ENCODE results near the gene SEPTIN12. TPM values are rescaled to one million over a fixed set of nuclear protein-coding genes. Genes with fewer than 3 reads are reported as not detected.
A peak's percentile ranks its signal among the peaks of the same experiment; 100 is the strongest.

SEPTIN12 gene
- polyA plus RNA-seq, 4 donors = 0.18 TPM; not detected in 3

DNA sequence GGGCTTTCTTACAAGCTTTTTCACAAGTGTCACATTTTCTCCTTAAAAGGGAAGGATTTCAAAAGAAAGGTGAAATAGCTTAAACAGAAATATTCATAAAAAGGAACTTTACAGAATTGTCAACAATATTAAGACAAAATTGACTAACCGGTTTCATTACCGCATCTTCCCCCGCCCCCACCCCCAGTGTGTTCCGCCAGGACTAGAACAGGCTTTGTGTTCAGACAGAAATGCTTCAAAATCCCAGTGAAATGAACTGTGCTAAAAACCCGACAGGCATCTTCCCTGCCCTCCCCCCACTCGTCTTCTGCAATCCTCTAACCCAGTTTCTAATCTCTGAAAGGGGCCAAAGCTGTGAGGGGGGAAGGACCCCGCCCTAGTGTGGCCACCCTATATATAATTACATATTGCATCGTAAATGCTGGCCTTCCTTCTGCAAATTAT lies 15.3 kb upstream of the SEPTIN12 start:
- no peak for DNase-seq (ENCODE audit: low read depth in 4 of 4, low spot score in 3 of 4)

DNA sequence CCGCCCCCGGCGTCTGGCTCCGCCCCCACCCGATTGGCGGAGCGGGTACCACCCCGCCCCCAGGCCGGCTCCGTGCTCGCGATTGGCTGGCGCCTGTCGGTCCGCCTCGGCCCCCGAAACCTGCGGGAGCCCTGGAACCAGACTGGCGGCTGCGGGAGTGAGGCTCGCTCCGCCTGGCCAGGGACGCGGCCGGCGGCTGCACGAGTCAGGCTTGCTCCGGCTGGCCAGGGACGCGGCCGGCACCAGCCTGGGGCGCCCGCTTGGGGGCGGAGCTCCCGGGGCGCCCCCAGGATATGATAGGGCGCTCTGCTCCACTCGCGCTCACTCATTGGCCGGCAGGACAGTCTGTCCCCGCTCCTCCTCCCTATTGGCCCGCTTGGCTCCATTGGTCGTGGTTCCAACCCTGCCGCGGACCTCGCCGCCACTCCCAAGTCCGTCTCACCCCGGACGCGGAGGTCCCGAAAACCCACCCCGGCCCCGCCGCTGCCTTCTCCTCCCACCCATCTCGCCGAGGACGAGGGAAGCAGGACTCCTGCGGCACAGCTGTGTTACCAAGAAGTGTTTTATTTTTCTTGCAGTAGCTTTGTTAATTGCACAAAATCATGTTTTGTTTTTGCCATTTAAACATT lies 14.6 kb upstream of the SEPTIN12 start:
- peak; percentile 76 to 81 (median 78) for DNase-seq (ENCODE audit: low read depth in 4 of 4, low spot score in 3 of 4)

DNA sequence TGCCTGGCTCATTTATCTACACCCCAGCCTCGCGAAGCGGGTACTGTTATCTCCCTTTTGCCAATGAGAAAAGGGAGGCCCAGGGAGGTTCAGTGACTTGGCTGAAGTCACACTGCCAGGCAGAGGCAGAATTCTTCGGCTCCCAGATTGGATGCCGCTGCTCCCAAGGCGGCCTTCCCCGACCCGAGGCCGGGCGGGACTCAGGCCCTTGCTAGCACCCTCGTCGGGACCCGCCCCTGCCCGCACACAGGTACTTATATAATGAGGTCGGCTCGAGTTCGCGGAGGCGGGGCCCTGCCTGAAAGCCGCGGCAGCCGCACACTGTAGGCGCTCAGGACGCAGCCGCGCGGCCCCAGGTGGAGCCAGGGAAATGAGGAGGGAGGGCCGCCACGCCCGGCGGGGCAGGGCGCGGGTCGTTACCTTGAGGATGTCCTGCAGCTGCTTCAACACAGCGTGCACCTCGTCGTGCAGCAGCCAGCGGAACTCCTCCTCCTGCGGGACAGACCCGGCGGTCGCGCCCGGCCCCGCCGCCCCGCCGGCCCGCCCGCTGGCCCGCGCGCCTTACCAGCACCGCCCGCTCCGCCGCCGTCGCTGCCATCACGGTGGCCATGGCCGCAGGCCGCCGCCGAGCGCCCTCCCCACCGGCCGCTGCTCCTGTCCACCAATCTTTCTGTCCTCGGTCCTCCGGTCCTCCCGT lies 14.0 kb upstream of the SEPTIN12 start, which contains the start of gene ROGDI:
ROGDI (minus strand) TSS at position 672 of the 697 bp plus-strand sequence; CDS start at position 610, 62 bp downstream.
- DNase-seq (ENCODE audit: low read depth in 4 of 4, low spot score in 3 of 4) = peak; percentile 47 to 68 (median 62)

DNA sequence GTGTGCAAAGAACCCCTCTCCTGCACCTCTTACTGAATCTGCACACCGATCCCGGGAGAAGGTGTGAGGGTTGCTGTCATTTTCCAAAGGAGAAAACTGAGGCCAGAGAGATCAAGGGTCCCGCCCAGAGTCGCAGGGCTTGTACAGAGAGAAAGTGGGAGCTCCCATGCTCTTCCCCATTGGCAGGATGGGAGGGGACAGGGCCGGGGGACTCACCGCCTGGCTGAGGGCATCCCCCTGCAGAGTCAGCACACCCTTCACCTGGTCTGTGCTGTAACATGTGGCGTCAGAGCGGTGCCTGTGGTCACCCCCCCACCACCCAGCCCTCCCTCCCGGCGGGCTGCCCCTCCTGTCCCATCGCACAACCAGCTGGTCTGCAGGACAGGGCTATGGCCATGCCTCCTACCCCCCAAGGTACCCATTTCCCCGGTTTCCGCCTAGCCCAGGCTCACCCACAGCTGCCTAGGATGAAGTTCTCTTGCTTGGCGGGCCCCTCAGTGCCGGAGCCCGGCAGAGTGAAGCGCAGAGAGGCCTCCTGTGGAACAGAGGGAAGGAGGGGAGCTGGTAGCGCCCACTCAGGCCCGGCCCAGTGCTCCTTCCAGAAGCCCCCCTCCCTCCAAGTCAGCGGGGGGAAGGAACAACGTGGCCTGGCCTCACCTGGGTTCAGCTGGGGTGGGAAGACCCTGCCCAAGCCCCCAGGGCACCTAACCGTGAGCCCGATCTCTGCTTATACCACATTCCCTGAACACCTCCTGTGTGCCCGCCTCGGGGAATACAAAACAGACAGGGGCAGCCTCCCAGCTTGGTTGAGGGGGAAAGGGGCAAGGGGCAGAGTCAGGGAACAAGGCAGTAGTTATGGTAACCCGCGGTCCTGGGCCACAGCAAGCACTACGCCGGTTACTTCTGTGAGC lies 13.2 kb upstream of the SEPTIN12 start:
- DNase-seq (ENCODE audit: low read depth in 4 of 4, low spot score in 3 of 4) = no peak

DNA sequence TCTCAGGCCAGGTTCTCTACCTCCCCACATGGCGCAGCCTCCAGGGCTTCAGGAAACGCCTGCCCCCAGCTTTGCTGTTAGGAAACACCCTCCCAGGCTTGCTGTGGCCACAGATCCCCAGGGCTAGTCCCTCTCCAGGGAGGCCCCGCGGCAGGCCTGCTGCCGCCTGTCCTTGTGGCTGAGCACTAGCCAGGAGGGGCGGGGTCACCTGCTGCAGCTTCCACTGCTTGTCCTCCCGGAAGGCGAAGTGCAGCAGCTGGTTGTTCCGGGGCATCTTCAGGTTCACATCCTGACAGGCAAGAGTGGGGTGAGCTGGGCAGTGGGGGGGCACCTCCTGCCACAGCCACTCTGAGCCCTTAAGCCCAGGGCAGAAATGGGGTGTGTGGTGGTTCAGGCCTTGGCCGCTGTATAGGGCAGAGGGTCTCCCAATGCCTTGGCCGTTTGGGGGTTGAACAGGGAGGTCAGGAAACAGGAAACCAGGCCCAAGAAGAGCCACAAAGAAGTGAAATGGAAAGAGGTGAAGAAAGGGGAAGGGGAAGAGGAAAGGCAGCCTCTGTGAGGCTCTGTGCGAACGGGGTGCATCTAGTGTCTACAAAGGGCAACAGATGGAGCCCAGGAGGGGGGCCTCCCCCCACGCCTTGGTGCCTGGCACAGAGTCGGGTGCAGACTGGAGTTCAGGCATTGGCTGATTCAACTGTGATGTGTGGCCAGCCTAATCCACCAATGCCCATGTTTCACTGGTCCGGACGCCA lies 12.3 kb upstream of the SEPTIN12 start:
- no peak for DNase-seq (ENCODE audit: low read depth in 4 of 4, low spot score in 3 of 4)

DNA sequence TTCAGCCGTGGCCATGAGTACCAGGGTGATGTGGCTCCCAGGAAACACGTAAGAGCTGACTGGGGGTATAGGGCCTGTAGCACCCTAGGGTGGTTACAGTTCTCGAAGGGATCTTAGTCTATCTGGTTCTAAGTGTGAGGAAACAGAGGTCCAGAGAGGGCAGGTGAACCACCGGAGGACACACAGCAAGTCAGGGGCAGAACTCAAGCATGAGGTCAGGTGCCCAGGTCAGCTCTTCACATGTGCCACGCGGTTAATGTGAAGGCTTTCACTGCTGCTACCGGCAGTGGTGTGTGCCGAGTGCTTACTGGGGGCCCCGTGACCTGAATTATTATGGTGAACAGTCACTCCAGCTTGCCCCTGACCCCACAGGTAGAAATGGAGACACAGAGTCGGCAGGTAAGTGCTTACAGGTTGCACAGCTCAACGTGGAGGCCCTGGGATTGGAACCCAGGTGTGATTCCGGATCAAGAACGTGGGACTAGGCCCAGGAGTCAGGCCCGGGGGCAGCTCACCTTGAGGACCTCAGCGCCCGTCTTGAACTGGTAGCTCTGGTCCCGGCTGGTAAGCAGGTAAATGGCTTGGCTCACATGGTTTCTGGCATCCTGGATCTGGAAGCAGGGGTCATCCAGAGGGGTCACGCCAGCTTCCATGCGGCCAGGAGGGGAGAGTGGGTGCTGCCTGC lies 11.2 kb upstream of the SEPTIN12 start:
- DNase-seq (ENCODE audit: low read depth in 4 of 4, low spot score in 3 of 4) = no peak

DNA sequence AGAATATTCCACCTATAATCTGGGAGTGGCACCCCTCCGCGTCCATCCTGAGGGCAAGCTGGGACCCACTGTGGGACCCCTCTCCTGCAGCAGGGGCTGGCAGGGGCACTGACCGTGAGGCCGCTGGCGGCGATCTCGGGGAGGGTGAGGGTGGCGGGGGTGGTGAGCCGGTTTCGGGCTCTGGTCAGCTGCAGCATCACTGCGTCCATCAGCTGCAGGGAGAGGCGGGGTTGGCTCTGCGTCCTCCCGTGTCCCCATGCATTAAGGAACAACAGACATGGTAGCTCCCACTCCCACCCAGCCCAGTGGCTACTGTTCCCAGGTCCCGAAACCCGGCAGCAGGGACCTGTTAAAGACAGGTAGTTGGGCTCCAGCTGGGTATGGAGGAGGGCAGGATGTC lies 10.3 kb upstream of the SEPTIN12 start:
- DNase-seq (ENCODE audit: low read depth in 4 of 4, low spot score in 3 of 4) = no peak

DNA sequence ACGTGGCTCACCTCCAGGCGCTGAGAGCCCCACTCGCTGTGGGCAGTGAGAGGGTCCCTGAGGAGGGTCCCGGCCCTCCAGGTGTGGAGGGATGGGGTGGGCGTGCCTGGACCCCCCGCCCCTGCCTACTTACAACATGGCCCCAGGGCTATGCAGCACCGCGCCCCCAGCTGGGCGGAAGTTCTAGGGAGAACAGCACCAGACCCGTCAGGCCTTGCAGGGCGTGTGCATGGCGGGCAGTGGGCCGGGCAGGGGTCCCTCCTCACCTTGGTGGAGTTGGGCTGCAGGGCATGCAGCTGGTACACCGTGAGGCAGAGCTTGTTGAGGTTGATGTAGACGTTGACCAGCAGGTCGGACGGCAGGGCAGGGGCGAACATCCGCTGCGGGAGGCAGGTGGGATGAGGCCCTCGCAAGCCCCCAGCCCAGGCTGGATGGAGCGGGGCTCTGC lies 9.7 kb upstream of the SEPTIN12 start:
- DNase-seq (ENCODE audit: low read depth in 4 of 4, low spot score in 3 of 4) = no peak

DNA sequence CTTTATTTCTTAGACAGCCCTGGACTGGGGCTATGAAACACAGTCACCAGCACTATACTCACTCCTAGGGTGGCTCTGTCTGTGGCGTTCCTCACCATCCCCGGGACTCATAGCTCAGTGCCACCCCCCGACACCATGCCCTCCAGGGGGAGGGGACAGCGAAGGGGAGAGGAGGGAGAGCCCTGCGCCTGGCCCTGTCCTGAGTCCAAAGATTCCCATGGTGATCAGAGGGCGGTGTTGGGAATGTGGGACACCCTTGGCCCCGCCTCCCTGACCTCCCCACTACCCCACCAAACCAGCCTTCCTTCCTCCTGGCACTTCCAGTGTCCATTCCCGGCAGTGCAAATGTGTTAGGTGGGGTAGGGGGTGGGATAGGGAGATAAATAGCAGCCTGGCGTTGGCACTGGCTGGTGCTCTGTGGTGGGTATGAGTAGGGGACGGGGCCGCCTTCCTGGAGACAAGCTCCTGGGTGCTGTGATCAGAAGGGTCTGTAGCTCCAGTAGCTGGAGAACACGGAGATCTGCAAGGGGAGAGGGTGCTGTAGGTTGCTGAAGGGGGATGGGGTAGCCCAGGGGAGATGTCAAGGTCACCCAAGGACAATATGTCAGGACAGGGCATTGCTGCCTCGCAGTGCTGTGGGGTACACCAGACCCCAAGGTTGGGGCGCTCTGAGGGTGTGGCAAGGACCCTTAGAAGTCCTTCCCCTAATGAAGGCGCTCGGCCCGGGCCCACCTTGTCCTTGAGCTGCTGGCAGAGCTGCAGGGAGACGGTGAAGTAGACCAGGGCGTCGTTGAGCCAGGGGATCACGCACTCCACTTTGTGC lies 9.0 kb upstream of the SEPTIN12 start:
- DNase-seq (ENCODE audit: low read depth in 4 of 4, low spot score in 3 of 4) = no peak

DNA sequence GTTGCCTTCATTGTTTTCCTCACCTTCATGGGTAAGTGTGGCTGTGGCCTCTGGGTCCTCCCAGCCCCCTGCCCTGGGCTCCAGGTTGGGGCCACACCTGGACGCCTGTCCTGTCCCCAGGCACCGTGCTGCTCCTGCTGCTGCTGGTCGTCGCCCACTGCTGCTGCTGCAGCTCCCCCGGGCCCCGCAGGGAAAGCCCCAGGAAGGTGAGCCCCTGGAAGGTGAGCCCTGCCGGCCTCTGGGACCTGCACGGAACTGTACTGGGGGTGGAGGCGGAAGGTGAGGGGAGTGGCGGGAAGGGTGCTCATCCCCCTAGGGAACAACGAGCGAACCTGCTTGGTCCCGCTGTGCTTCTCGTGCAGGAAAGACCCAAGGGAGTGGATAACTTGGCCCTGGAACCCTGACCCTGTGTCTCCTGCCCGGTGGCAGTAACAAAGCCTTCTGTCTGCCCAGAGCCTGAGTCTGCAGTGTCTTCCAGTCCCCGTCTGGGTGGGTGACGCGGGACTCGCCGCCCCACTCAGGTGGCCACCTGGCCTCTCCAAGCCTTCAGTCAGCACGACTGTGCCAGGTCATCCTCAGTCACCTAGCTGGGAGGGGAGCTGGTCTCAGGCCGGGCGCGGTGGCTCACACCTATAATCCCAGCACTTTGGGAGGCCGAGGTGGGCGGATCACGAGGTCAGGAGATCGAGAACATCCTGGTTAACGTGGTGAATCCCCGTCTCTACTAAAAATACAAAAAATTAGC lies 7.9 kb upstream of the SEPTIN12 start:
- DNase-seq (ENCODE audit: low read depth in 4 of 4, low spot score in 3 of 4) = no peak

DNA sequence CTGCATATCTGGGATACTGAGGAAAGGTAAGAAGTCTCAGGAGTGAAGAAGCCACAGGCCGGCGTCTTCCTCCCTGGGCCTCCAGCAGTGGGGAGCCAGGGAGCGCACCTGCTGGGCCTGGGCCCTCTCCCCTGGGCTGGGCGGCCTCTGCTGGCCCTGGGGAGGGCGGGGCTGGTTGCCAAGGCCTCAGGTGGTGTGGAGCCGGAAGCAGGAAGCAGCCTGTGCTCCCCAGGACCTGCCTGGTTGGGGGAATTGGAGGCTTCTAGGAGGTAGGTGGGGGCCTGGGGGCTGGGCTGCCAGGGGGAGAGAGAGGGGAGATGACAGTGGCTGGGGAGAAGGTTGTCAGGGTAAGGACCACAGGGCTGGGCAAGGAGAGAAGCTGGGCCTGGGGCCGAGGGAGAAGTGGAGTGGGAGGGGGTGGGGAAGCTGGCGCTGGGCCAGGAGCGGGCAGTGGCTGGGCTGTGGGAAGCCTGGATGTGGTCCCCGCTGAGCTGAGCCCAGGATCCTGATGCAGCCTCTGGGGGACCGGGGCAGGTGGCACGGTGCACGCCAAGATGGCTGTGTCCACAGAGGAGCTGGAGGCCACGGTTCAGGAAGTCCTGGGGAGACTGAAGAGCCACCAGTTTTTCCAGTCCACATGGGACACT lies 7.2 kb upstream of the SEPTIN12 start, which contains the start of gene SMIM22:
SMIM22 (plus strand) TSS at position 189 of the 647 bp plus-strand sequence; CDS start at position 555, 366 bp downstream.
- DNase-seq (ENCODE audit: low read depth in 4 of 4, low spot score in 3 of 4) = no peak

DNA sequence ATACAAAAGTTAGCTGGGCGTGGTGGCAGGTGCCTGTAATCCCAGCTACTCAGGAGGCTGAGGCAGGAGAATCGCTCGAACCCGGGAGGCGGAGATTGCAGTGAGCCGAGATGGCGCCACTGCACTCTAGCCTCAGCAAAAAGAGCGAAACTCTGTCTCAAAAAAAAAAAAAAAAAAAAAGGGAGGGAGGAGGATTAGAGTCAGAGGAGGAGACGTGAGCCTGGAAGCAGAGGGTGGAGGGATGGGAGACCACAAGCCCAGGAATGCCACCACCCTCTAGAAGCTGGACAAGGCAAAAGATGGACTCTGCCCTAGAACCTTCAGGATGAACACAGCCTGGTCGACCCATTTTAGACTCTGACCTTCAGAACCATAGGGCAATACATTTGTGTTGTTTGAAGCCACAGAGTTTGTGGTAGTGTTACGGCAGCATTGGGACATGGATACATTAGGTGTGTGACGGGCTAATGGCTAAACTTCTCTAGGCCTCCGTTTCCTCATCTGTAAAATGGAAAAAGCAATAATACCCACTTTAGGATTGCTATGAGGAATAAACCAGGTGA lies 4.9 kb upstream of the SEPTIN12 start:
- no peak for DNase-seq (ENCODE audit: low read depth in 4 of 4, low spot score in 3 of 4)

DNA sequence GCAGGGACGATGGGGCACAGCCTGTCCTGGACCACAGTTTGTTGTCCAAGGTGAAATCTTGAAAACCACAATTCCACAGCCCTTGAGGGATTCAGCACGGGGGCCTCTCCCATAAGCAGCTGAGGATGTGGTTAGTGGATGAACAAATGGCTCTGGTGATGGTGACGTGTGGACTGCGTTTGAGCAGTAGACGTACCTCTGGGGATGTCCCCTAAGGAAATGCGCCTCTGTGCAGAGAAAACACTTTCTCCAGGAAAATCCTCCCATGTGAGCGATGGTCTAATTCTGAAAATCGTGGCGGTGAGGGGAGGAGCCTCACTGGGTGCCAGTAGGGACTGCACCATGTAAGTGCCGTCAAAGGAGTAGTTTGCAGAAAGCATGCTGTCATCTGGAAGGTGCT lies 2.7 kb upstream of the SEPTIN12 start:
- DNase-seq (ENCODE audit: low read depth in 4 of 4, low spot score in 3 of 4) = no peak

DNA sequence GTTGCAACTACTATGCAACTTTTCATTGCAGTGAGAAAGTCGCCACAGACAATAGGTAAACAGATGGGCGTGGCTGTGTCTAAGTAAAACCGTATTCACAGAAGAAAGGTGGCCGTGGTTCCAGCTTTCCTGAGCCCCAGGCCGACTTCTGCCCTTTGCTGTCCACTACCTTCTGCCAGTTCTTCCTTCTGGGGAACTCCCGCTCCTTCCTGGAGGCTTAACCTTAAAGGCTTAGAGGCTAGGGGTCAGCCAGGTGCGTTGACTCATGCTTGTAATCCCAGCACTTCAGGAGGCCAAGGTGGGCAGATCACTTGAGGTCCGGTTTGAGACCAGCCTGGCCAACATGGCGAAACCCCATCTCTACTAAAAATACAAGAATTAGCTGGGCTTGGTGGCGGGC lies 2.1 kb upstream of the SEPTIN12 start:
- DNase-seq (ENCODE audit: low read depth in 4 of 4, low spot score in 3 of 4) = no peak

DNA sequence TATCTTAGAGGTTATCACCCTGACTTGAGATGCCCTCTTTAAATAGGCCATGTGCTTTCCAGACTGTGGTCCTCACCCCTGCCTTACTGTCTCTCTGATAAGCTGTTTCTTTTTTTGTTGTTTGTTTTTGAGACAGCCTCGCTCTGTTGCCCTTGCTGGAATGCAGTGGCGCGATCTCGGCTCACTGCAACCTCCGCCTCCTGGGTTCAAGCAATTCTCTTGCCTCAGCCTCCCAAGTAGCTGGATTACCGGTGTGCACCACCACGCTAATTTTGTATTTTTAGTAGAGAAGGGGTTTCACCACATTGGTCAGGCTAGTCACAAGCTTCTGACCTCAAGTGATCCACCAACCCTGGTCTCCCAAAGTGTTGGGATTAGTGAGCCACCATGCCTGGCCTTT lies 765 bp upstream of the SEPTIN12 start:
- no peak for DNase-seq (ENCODE audit: low read depth in 4 of 4, low spot score in 3 of 4)

DNA sequence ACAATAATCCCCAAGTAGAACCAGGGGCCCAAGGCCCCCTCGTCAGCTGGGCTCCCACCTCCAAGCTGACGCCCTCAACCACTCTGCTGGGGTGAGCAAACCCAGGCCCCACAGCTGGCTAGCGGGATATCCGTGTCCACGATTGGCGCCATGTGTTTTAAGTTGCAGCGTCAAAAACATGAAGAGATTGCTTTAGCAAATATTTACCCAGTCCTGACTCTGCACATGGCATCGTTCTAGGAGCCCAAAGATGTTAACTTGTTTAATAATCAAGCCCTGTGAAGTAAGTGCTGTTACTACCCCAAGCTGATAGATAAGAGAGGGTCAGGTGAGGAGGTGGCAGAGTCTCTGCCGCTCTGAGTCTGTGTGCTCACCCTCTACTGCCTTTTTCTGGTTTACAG lies 344 bp upstream of the SEPTIN12 start:
- DNase-seq (ENCODE audit: low read depth in 4 of 4, low spot score in 3 of 4) = no peak

DNA sequence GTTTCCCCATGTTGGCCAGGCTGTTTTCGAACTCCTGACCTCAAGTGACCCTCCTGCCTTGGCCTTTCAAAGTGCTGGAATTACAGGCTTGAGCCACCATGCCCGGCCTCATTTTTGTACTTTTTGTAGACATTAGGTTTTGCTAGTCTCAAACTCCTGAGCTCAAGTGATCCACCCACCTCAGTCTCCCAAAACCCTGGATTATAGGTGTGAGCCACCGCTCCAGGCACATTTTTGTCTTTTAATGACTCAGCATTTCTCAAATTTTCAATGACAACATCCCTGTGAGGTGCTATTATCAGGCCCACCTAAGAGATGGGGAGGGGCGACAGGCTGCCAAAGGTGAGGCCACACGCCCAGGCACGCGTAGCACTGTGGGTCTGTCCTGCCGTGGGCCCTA lies 1.1 kb downstream of the SEPTIN12 start:
- no peak for DNase-seq (ENCODE audit: low read depth in 4 of 4, low spot score in 3 of 4)

All from right renal pelvis (tissue), 4 donors.